ENCODE data around the gene SCIN.
"Not testable (repeated sequence)": the region's sequence is repeated elsewhere in the genome, so short reads cannot be mapped to it uniquely, and the experiment has no call there.

The SCIN gene

DNA sequence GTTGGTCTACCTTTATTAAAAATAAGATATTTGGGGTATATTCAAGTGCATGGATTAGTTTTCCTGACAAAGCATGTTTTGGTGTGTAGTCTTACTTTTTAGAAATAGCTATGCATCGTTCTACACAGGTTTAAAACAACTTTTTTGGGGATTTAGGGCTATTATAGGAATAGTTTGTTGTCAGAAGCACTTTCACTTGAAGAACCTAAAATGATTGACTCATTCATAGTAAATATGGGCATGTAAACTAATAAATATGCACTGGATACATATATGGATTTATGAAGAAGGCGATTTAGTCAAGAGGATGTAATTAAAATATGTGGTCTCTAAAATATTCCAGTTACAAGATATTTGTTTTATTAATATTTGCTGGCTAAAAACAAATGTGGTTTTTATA, 118.9 kb downstream of the SCIN start:
- H3K27me3 Mint-ChIP-seq = no peaks in the 10 kb centered on the region
- H3K9me3 Mint-ChIP-seq = no peaks in the 10 kb centered on the region
- no peak for ATAC-seq (replicated peaks; ENCODE audit: extremely low read depth, poor library complexity, severe bottlenecking)
- no peak overlapping the region for H3K27ac Mint-ChIP-seq (ENCODE audit: low read depth)
- H3K4me1 Mint-ChIP-seq = peaks cover 25% of the 10 kb centered on the region
- DNase-seq (ENCODE audit: low spot score in 2 of 2) = no peak
- H3K36me3 Mint-ChIP-seq (ENCODE audit: insufficient read depth) = peaks cover 23% of the 10 kb centered on the region
- H3K4me3 Mint-ChIP-seq = no peak overlapping the region

- ATAC-seq (replicated peaks; ENCODE audit: extremely low read depth, poor library complexity, severe bottlenecking) (no peak), DNase-seq (ENCODE audit: low spot score in 2 of 2) (no peak)
- H3K9me3 Mint-ChIP-seq = no peaks in the 10 kb centered on the region
- H3K27ac Mint-ChIP-seq (ENCODE audit: low read depth) = no peak overlapping the region
- no peaks in the 10 kb centered on the region for H3K27me3 Mint-ChIP-seq
- peaks cover 23% of the 10 kb centered on the region for H3K36me3 Mint-ChIP-seq (ENCODE audit: insufficient read depth)
- H3K4me1 Mint-ChIP-seq = peaks cover 25% of the 10 kb centered on the region
- no peak overlapping the region for H3K4me3 Mint-ChIP-seq
These were observed 119.7 kb downstream of the SCIN start for GRCh38 chr7:12690041-12690878.

DNA sequence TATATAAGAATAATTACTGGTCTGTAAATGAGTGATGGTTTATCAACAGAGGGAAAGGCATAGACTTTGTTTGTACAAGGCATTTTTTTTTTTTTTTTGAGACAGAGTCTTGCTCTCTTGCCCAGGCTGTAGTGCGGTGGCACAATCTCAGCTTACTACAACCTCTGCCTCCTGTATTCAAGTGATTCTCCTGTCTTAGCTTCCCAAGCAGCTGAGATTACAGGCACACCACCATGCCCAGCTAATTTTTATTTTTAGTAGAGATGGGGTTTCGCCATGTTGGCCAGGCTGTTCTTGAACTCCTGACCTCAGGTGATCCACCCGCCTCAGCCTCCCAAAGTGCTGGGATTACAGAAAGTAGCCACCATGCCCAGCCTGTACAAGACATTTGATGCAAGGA, 120.9 kb downstream of the SCIN start:
- not testable (repeated sequence) for H3K27ac Mint-ChIP-seq (ENCODE audit: low read depth); DNase-seq (ENCODE audit: low spot score in 2 of 2); H3K27me3 Mint-ChIP-seq; H3K4me3 Mint-ChIP-seq; ATAC-seq (replicated peaks; ENCODE audit: extremely low read depth, poor library complexity, severe bottlenecking); H3K9me3 Mint-ChIP-seq
- peaks cover 17% of the 10 kb centered on the region for H3K36me3 Mint-ChIP-seq (ENCODE audit: insufficient read depth)
- H3K4me1 Mint-ChIP-seq = peaks cover 19% of the 10 kb centered on the region

GRCh38 chr7:12692035-12692434, 121.5 kb downstream of the SCIN start:
- no peak for DNase-seq (ENCODE audit: low spot score in 2 of 2)
- no peaks in the 10 kb centered on the region for H3K9me3 Mint-ChIP-seq
- no peak overlapping the region for H3K27ac Mint-ChIP-seq (ENCODE audit: low read depth)
- ATAC-seq (replicated peaks; ENCODE audit: extremely low read depth, poor library complexity, severe bottlenecking) = no peak
- no peak overlapping the region for H3K4me3 Mint-ChIP-seq
- peaks cover 19% of the 10 kb centered on the region for H3K4me1 Mint-ChIP-seq
- H3K27me3 Mint-ChIP-seq = no peaks in the 10 kb centered on the region
- H3K36me3 Mint-ChIP-seq (ENCODE audit: insufficient read depth) = peaks cover 11% of the 10 kb centered on the region

GRCh38 chr7:12692479-12693259, 122.1 kb downstream of the SCIN start:
- peaks cover 4% of the 10 kb centered on the region for H3K36me3 Mint-ChIP-seq (ENCODE audit: insufficient read depth)
- H3K4me3 Mint-ChIP-seq = no peak overlapping the region
- H3K4me1 Mint-ChIP-seq = peaks cover 12% of the 10 kb centered on the region
- DNase-seq (ENCODE audit: low spot score in 2 of 2) (no peak), ATAC-seq (replicated peaks; ENCODE audit: extremely low read depth, poor library complexity, severe bottlenecking) (no peak)
- H3K27ac Mint-ChIP-seq (ENCODE audit: low read depth) = no peak overlapping the region
- no peaks in the 10 kb centered on the region for H3K9me3 Mint-ChIP-seq
- no peaks in the 10 kb centered on the region for H3K27me3 Mint-ChIP-seq

DNA sequence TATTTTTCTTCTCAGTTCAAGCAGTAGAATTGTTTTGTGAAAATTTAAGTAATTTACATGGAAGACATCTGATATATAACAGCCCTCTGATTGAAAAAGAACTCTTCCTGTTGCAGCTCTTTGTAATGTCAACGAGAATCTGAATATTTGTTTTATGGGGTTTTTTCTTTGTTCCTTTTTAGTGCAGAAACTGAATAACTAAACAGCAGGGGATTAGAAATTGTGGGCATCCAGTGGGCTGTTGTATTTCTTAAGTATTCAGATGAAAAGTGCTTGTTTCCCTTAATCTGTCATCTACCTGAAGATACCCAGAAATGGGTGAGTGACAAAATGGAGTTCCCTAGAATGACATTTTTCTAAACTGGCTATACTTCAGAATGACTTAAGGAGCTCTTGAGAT, 124.3 kb downstream of the SCIN start:
- ATAC-seq (replicated peaks; ENCODE audit: extremely low read depth, poor library complexity, severe bottlenecking) (no peak), DNase-seq (ENCODE audit: low spot score in 2 of 2) (no peak)
- H3K4me3 Mint-ChIP-seq = no peak overlapping the region
- H3K9me3 Mint-ChIP-seq = no peaks in the 10 kb centered on the region
- H3K27me3 Mint-ChIP-seq = no peaks in the 10 kb centered on the region
- no peak overlapping the region for H3K27ac Mint-ChIP-seq (ENCODE audit: low read depth)
- peaks cover 2% of the 10 kb centered on the region for H3K36me3 Mint-ChIP-seq (ENCODE audit: insufficient read depth)
- H3K4me1 Mint-ChIP-seq = peaks cover 6% of the 10 kb centered on the region

DNA sequence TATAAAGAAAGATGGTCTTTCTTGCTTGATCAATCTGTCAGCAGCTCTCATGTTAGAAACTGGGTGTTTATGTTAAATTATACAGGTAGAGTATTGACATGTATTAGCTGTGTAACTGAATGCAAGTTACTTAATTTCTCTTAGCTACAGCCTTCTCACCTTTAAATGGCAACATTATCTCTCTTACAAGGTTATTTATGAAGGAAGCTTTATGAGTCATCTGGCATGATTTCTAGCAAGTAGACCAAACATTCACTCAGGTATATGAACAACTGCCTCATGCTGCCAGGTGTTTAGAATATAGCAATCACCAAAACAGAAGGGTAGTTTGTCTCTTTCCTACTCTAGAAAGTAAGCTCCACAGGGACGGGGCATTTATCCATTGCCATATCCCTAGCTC, 125.4 kb downstream of the SCIN start:
- ATAC-seq (replicated peaks; ENCODE audit: extremely low read depth, poor library complexity, severe bottlenecking) = no peak
- H3K4me1 Mint-ChIP-seq = peaks cover 6% of the 10 kb centered on the region
- H3K36me3 Mint-ChIP-seq (ENCODE audit: insufficient read depth) = no peaks in the 10 kb centered on the region
- no peaks in the 10 kb centered on the region for H3K9me3 Mint-ChIP-seq
- H3K27ac Mint-ChIP-seq (ENCODE audit: low read depth) = peak overlapping the region; percentile 64
- H3K27me3 Mint-ChIP-seq = no peaks in the 10 kb centered on the region
- no peak for DNase-seq (ENCODE audit: low spot score in 2 of 2)
- no peak overlapping the region for H3K4me3 Mint-ChIP-seq

DNA sequence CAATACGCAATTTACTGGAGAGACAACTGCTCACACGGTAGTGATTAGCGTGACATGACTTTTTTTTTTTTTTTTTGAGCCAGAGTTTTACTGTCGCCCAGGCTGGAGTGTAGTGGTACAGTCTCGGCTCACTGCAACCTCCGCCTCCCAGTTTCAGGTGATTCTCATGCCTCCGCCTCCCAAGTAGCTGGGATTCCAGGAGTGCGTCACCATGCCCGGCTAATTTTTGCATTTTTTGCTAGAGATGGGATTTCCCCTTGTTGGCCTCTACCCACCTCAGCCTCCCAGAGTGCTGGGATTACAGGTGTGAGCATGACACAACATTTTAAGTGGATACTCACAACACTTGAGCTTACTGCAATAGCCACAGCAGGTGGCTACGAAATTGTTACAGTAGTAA, 128.8 kb downstream of the SCIN start:
- Mint-ChIP-seq H3K27ac (ENCODE audit: low read depth) (no peak overlapping the region), H3K36me3 (ENCODE audit: insufficient read depth) (no peaks in the 10 kb centered on the region), H3K27me3 (no peaks in the 10 kb centered on the region), H3K4me1 (no peaks in the 10 kb centered on the region), H3K9me3 (no peaks in the 10 kb centered on the region), H3K4me3 (no peak overlapping the region)
- ATAC-seq (replicated peaks; ENCODE audit: extremely low read depth, poor library complexity, severe bottlenecking) (no peak), DNase-seq (ENCODE audit: low spot score in 2 of 2) (no peak)

DNA sequence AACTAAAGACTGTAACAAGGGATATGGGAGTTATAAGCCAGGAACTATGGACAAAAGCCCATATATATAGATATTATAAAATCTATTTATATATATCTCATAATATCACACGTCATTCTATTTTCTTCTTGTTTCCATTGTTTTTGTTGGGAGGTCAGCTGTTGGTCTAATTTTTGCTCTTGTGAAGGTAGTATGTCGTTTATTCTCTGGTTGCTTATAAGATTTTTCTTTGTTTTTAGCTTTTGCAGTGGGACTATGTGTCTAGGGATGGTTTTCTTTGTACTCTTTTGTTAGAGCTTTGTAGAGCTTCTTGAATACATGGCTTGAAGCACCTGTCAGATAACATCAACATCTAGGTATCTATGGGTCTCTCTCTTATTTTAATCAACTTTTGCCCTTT, 130.9 kb downstream of the SCIN start:
- H3K9me3 Mint-ChIP-seq = no peaks in the 10 kb centered on the region
- H3K36me3 Mint-ChIP-seq (ENCODE audit: insufficient read depth) = no peaks in the 10 kb centered on the region
- ATAC-seq (replicated peaks; ENCODE audit: extremely low read depth, poor library complexity, severe bottlenecking) = no peak
- H3K4me3 Mint-ChIP-seq = no peak overlapping the region
- no peak overlapping the region for H3K27ac Mint-ChIP-seq (ENCODE audit: low read depth)
- no peaks in the 10 kb centered on the region for H3K27me3 Mint-ChIP-seq
- no peaks in the 10 kb centered on the region for H3K4me1 Mint-ChIP-seq
- DNase-seq (ENCODE audit: low spot score in 2 of 2) = no peak

- Mint-ChIP-seq H3K4me3 (no peak overlapping the region), H3K36me3 (ENCODE audit: insufficient read depth) (peaks cover 2% of the 10 kb centered on the region), H3K9me3 (no peaks in the 10 kb centered on the region), H3K27ac (ENCODE audit: low read depth) (no peak overlapping the region), H3K27me3 (no peaks in the 10 kb centered on the region), H3K4me1 (no peaks in the 10 kb centered on the region)
- ATAC-seq (replicated peaks; ENCODE audit: extremely low read depth, poor library complexity, severe bottlenecking) (no peak), DNase-seq (ENCODE audit: low spot score in 2 of 2) (no peak)
These were observed 133.4 kb downstream of the SCIN start for GRCh38 chr7:12703881-12704280.

- Mint-ChIP-seq H3K4me3 (no peak overlapping the region), H3K36me3 (ENCODE audit: insufficient read depth) (peaks cover 2% of the 10 kb centered on the region), H3K27me3 (no peaks in the 10 kb centered on the region), H3K4me1 (no peaks in the 10 kb centered on the region), H3K9me3 (no peaks in the 10 kb centered on the region), H3K27ac (ENCODE audit: low read depth) (no peak overlapping the region)
- DNase-seq (ENCODE audit: low spot score in 2 of 2) (no peak), ATAC-seq (replicated peaks; ENCODE audit: extremely low read depth, poor library complexity, severe bottlenecking) (no peak)
These were observed 135.4 kb downstream of the SCIN start for GRCh38 chr7:12705878-12706277.

DNA sequence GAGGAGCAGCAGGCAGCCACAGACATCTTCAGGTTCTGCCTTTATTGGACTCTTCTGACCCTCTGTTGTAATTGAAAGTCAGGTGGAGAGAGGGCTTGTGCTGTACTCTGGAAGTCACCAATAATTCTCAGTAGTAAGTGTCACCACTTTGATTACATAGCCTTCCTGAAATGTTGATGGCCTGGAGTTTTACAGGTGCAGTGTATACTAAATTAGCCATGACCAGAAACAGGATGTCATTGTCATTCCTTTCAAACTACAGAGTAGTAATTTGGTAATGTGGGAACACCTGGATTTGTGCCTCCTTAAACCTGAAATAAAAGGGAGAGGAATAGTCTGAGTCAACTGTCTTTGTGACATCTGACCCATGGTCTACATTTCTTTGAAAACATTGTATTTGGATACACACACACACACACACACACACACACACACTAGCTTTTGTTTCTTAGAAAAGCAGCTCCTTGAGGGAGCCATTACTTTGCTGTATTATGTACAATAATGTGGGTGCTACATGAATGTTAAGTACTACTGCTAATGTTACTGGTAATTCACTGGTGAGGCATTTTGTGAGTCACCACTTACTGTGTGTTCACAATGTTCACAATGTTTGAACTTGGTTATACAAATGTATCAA, 136.5 kb downstream of the SCIN start:
- Mint-ChIP-seq H3K36me3 (ENCODE audit: insufficient read depth) (peaks cover 2% of the 10 kb centered on the region), H3K4me3 (no peak overlapping the region), H3K27ac (ENCODE audit: low read depth) (no peak overlapping the region), H3K4me1 (no peaks in the 10 kb centered on the region), H3K27me3 (no peaks in the 10 kb centered on the region), H3K9me3 (no peaks in the 10 kb centered on the region)
- no peak for DNase-seq (ENCODE audit: low spot score in 2 of 2)
- no peak for ATAC-seq (replicated peaks; ENCODE audit: extremely low read depth, poor library complexity, severe bottlenecking)

DNA sequence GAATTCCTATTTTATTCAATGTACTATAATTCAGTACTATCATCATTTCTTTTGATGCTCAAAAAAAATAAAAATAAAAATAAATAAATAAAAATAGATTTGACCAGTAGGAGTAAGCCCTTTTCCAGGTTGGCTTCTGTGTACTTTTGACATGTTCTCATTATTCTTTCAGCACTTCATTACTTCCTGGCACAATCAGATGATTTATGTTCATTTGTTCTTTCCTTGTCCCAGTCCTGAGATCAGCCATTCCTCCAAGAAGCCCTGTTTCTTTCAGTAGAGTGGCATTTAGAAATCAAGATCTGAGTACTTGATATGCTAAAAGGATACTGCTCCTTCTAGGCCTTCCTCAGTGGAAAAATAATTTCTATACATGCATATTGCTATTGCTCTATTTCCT, 137.8 kb downstream of the SCIN start:
- no peak overlapping the region for H3K4me3 Mint-ChIP-seq
- no peaks in the 10 kb centered on the region for H3K4me1 Mint-ChIP-seq
- no peaks in the 10 kb centered on the region for H3K9me3 Mint-ChIP-seq
- DNase-seq (ENCODE audit: low spot score in 2 of 2) (no peak), ATAC-seq (replicated peaks; ENCODE audit: extremely low read depth, poor library complexity, severe bottlenecking) (no peak)
- H3K36me3 Mint-ChIP-seq (ENCODE audit: insufficient read depth) = peaks cover 2% of the 10 kb centered on the region
- no peaks in the 10 kb centered on the region for H3K27me3 Mint-ChIP-seq
- no peak overlapping the region for H3K27ac Mint-ChIP-seq (ENCODE audit: low read depth)
